ENCODE data around the gene ZNF827. TPM values are rescaled to one million over a fixed set of nuclear protein-coding genes. Genes with fewer than 3 reads are reported as not detected.

The ZNF827 gene
- total RNA-seq, 1 experiment from 2014 or later, result 6.3 TPM

DNA sequence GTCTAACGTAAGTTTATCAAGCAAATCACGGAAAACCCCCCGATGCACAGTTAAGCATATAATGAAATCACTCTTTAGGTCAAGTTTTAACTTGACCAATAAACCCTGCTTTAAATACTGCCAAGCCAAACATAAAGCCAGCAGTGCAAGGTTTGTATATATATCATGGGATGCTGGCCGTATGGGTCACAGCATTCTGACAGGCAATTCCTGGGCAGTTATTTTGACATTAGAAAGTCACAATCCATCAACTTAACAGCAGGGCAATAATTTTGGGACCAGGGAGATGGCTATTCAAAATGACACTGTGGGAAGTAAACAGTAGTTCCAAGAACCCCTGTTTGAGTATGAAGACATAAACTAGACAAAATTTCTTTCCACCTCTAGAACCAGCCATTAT is 116.9 kb downstream of the ZNF827 start:
- ChIA-PET POLR2A (no interaction called here), CTCF (no interaction called here)
- ATAC-seq (no peak), DNase-seq (ENCODE audit: low read depth, low spot score) (no peak)
- TF ChIP-seq, protein P1, sequence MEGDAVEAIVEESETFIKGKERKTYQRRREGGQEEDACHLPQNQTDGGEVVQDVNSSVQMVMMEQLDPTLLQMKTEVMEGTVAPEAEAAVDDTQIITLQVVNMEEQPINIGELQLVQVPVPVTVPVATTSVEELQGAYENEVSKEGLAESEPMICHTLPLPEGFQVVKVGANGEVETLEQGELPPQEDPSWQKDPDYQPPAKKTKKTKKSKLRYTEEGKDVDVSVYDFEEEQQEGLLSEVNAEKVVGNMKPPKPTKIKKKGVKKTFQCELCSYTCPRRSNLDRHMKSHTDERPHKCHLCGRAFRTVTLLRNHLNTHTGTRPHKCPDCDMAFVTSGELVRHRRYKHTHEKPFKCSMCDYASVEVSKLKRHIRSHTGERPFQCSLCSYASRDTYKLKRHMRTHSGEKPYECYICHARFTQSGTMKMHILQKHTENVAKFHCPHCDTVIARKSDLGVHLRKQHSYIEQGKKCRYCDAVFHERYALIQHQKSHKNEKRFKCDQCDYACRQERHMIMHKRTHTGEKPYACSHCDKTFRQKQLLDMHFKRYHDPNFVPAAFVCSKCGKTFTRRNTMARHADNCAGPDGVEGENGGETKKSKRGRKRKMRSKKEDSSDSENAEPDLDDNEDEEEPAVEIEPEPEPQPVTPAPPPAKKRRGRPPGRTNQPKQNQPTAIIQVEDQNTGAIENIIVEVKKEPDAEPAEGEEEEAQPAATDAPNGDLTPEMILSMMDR (IDR thresholded peaks at IDR 0.05), result no peak
- TF ChIP-seq, protein P2, sequence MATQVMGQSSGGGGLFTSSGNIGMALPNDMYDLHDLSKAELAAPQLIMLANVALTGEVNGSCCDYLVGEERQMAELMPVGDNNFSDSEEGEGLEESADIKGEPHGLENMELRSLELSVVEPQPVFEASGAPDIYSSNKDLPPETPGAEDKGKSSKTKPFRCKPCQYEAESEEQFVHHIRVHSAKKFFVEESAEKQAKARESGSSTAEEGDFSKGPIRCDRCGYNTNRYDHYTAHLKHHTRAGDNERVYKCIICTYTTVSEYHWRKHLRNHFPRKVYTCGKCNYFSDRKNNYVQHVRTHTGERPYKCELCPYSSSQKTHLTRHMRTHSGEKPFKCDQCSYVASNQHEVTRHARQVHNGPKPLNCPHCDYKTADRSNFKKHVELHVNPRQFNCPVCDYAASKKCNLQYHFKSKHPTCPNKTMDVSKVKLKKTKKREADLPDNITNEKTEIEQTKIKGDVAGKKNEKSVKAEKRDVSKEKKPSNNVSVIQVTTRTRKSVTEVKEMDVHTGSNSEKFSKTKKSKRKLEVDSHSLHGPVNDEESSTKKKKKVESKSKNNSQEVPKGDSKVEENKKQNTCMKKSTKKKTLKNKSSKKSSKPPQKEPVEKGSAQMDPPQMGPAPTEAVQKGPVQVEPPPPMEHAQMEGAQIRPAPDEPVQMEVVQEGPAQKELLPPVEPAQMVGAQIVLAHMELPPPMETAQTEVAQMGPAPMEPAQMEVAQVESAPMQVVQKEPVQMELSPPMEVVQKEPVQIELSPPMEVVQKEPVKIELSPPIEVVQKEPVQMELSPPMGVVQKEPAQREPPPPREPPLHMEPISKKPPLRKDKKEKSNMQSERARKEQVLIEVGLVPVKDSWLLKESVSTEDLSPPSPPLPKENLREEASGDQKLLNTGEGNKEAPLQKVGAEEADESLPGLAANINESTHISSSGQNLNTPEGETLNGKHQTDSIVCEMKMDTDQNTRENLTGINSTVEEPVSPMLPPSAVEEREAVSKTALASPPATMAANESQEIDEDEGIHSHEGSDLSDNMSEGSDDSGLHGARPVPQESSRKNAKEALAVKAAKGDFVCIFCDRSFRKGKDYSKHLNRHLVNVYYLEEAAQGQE (IDR thresholded peaks at IDR 0.05; ENCODE audit: insufficient read depth in 1 of 2, low read depth in 2 of 2, low read length in 1 of 2), result no peak
- TF ChIP-seq POLR2AphosphoS5 (IDR thresholded peaks at IDR 0.05; ENCODE audit: low read depth, low read length) (no peak), TCF7L2 (IDR thresholded peaks at IDR 0.05; ENCODE audit: low read depth, low read length) (no peak), SIN3A (IDR thresholded peaks at IDR 0.05; ENCODE audit: borderline replicate concordance, insufficient read depth, low read depth, low read length) (no peak)
- Histone ChIP-seq H3K27ac (ENCODE audit: low read length) (no peak overlapping the region), H3K4me1 (ENCODE audit: control insufficient read depth, insufficient read depth, low read length) (no peaks in the 10 kb centered on the region), H3K9me3 (ENCODE audit: control insufficient read depth, insufficient read depth, low read depth, low read length) (no peaks in the 10 kb centered on the region), H3K4me3 (ENCODE audit: low read depth in 2 of 2, low read length in 2 of 2) (no peak overlapping the region), H3K36me3 (ENCODE audit: control insufficient read depth, insufficient read depth, low read length) (no peaks in the 10 kb centered on the region), H3K27me3 (ENCODE audit: control insufficient read depth, insufficient read depth, low read length) (no peaks in the 10 kb centered on the region)
- intact Hi-C loops (cut with micrococcal nuclease; ENCODE audit: unreplicated experiment) (no loop called here), in situ Hi-C loops (cut with HindIII; ENCODE audit: low pct_unique_long_range_greater_than_20kb, low sequenced_read_pairs) (no loop called here)
- BruUV-seq (replicated peaks), result no TSS peak

DNA sequence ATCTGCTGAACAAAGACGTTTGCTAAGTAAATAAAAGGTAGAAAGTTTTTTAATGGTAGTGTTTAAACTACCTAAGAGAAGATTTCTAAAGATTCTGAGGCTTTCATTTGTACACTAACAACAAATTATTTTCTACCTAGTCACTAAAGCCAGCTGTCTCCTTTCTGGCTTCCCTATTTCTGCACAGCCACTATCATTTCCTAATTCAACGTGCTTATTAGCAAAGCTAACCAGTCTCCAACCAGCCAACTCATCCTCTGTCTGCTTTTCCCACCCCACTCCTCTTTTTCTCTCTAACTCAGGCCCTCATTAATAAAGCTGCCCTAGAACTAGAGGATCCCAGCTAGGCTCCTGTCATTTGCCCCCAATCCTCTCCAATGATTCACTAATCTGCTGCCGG is 118.2 kb downstream of the ZNF827 start:
- DNase-seq (ENCODE audit: low read depth, low spot score), result no peak
- TF ChIP-seq SIN3A (IDR thresholded peaks at IDR 0.05; ENCODE audit: borderline replicate concordance, insufficient read depth, low read depth, low read length) (no peak), POLR2AphosphoS5 (IDR thresholded peaks at IDR 0.05; ENCODE audit: low read depth, low read length) (no peak), TCF7L2 (IDR thresholded peaks at IDR 0.05; ENCODE audit: low read depth, low read length) (no peak)
- TF ChIP-seq, protein P2 (IDR thresholded peaks at IDR 0.05; ENCODE audit: insufficient read depth in 1 of 2, low read depth in 2 of 2, low read length in 1 of 2), result no peak
- TF ChIP-seq, protein P1 (IDR thresholded peaks at IDR 0.05), result no peak
- POLR2A ChIA-PET, result no interaction called here
- Histone ChIP-seq H3K4me1 (ENCODE audit: control insufficient read depth, insufficient read depth, low read length) (no peaks in the 10 kb centered on the region), H3K4me3 (ENCODE audit: low read depth in 2 of 2, low read length in 2 of 2) (no peak overlapping the region), H3K27ac (ENCODE audit: low read length) (no peak overlapping the region), H3K9me3 (ENCODE audit: control insufficient read depth, insufficient read depth, low read depth, low read length) (no peaks in the 10 kb centered on the region), H3K36me3 (ENCODE audit: control insufficient read depth, insufficient read depth, low read length) (no peaks in the 10 kb centered on the region), H3K27me3 (ENCODE audit: control insufficient read depth, insufficient read depth, low read length) (no peaks in the 10 kb centered on the region)
- CTCF ChIA-PET, result no interaction called here
- in situ Hi-C loops (cut with HindIII; ENCODE audit: low pct_unique_long_range_greater_than_20kb, low sequenced_read_pairs), result no loop called here
- intact Hi-C loops (cut with micrococcal nuclease; ENCODE audit: unreplicated experiment), result no loop called here
- ATAC-seq, result no peak
- no TSS peak for BruUV-seq (replicated peaks)
